Activated naive CD4-positive, alpha-beta T cell treated with anti-CD3 and anti-CD28 coated beads, Interleukin-2, amount 50 U/mL, for 72 hours (primary cell): ENCODE data around the gene LTK. TPM values are rescaled to one million over a fixed set of nuclear protein-coding genes. Genes with fewer than 3 reads are reported as not detected.
"Not testable (repeated sequence)": the region's sequence is repeated elsewhere in the genome, so short reads cannot be mapped to it uniquely, and the experiment has no call there.

Experiments
- ATAC-seq, 2 donors: fragments of 150-1000 bp; cut with Tn5 transposase; 2 replicates each; pipeline ENCODE4 v1.10.0; 2021; ENCODE audit warnings: mild to moderate bottlenecking in 2 of 2, moderate library complexity in 2 of 2
- DNase-seq, 2 donors: peaks; one replicate each; pipeline ENCODE4 v3.0.0; 2021 to 2022; ENCODE audit warnings: low spot score in 2 of 2
- H3K27ac Mint-ChIP-seq, 2 donors: one replicate each; pipeline ENCODE4 v1.8.0; 2022; ENCODE audit warnings: mild to moderate bottlenecking in 2 of 2, mixed read lengths in 2 of 2
- H3K36me3 Mint-ChIP-seq, 2 donors: one replicate each; pipeline ENCODE4 v1.8.0; 2022; ENCODE audit warnings: mixed read lengths in 2 of 2
- H3K9me3 Mint-ChIP-seq, 2 donors: one replicate each; pipeline ENCODE4 v1.8.0; 2022; ENCODE audit warnings: mixed read lengths in 2 of 2
- total RNA-seq, 2 donors: library from RNA; stranded (reverse); gene quantifications; one replicate each; pipeline ENCODE4 v1.2.3, GENCODE V29; 2022

LTK gene
- total RNA-seq, 2 donors from 2014 or later = 0.20 to 0.51 TPM

DNA sequence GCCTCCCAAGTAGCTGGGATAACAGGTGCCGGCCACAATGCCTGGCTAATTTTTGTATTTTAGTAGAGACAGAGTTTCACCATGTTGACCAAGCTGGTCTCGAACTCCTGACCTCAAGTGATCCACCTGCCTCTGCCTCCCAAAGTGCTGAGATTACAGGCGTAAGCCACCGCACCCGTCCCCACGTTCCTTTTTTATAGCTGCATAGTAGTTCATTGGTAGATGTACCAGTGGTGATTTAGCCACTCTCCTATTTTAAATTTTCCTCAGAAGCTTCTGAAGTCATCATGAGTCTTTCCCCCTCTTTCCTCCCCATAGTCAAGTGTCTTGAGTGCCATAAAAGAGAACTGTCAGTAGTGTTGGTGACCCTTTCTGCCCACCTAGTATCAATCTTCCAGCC lies 44.0 kb downstream of the LTK start:
- H3K36me3 Mint-ChIP-seq, DNase-seq, H3K9me3 Mint-ChIP-seq, ATAC-seq: not testable (repeated sequence)
- H3K27ac Mint-ChIP-seq = peak overlapping the region in 1 of 2 donors; percentile 19

DNA sequence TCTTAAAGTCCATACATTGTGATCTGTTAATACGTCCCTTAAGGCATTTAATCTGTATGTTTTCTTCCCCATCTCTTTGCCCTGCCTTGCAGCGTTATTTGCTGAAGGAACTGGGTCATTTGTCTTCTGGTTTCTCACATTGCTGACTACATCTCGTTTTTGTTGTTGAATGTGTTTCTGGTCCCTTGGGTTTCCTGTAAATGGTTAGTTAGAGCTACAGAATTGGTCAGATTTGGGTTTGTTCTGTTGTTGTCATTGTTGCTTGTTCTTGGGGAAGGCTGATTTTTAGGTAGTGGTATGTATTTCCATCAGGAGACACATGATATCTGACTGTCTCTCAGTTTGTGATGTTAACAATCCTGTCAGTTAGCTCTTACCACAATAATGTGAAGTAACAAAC lies 46.9 kb downstream of the LTK start:
- Mint-ChIP-seq H3K27ac (no peak overlapping the region), H3K36me3 (peaks cover 5% of the 10 kb centered on the region in 2 donors), H3K9me3 (no peaks in the 10 kb centered on the region)
- DNase-seq (no peak), ATAC-seq (no peak)

DNA sequence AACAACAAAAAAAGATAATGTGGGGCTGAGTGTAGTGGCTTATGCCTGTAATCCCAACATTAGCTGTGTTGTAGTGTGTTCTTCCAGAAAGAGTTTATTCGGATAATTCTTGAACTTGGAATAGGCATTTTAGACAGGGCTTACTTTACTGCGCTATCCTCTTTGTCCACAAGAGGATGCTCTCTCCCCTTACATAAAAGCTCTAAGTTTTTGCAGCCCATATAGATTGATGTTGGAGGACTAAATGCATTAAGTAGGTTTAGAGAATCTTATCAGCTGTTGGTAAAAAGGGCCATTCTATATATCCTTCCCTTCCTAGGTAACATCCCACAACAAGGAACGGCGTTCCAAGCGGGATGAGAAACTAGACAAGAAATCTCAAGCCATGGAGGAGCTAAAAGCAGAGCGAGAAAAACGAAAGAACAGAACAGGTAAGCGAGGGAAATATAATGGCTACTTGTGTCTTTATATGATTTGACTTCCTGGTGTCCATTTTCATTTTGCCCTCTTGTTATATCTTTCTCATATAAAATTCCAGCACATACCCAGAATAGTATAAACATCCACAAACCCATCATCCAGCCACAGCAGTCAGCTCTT lies 47.7 kb downstream of the LTK start:
- peak in 1 of 2 donors; percentile 41 for DNase-seq
- Mint-ChIP-seq H3K36me3 (peaks cover 2 to 5% of the 10 kb centered on the region in 2 donors), H3K9me3 (no peaks in the 10 kb centered on the region), H3K27ac (no peak overlapping the region)
- ATAC-seq = peak; percentile 63 to 66

DNA sequence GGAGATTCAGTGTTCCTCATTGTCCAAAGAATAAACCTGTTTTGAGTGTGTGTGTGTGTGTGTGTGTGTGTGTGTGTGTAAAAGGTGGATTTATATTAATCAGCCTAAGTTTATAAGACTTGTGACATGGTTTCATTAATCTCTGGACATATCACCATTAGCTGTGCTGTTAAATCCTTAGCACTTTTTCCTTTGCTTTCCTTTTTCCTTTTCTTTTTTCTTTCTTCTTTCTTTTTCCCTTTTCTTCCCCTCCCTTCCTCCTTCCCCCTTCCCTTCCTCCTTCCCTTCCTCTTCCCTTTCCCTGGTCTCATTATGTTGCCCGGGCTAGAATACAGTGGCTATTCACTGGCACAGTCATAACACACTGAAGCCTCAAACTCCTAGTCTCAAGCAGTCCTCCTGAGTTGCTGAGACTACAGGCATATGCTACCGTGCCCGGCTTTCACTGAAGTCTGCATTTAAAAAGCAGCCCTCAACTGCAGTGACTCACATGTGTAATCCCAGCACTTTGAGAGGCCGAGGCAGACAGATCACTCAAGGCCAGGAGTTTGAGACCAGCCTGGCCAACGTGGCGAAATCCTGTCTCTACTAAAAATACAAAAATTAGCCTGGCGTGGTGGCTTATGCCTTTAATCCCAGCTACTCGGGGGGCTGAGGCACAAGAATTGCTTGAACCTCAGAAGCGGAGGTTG lies 48.6 kb downstream of the LTK start:
- Mint-ChIP-seq H3K27ac (no peak overlapping the region), H3K36me3 (peaks cover 0 to 2% of the 10 kb centered on the region in 2 donors), H3K9me3 (no peaks in the 10 kb centered on the region)
- no peak for DNase-seq
- ATAC-seq = no peak

DNA sequence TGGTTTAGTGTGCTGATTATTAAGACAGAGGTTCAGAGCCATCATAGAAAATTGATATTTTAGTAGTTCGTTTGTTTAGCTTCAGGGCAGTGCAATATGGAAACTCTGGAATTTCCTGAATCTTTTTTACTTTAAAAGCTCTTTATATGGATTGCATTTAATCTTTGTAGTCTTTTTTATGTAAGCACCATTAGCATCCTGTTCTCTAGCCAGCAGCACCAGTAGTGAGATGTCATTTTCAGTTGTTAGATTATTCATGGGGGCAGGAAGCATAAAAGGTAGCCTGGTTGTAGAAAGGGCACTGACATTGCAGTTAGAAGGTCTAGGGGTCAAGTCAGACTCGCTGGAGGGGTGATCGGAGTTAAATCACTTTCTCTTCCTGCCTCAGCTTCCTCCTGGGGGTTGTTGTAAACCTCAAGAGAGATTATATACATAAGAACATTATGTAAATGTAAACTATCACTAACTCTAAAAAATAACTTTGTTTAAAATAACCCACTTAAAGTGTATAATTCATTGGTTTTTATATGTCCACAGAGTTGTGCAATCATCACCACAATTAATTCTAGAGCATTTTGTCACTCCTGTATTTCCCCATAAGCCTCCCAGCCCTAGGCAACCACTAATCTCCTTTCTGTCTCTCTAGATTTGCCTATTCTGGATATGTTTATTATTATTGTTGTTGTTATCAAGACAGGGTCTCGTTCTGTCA lies 51.4 kb downstream of the LTK start:
- DNase-seq = no peak
- Mint-ChIP-seq H3K9me3 (no peaks in the 10 kb centered on the region), H3K27ac (peak overlapping the region in 1 of 2 donors; percentile 81), H3K36me3 (no peaks in the 10 kb centered on the region)
- no peak for ATAC-seq

Other genes with a start within 250 kb of the LTK start
- gene OIP5, start 181.2 kb downstream of the LTK start, total RNA-seq = 10 to 100 TPM; 10.5 to 13.1 TPM
- gene NUSAP1, start 180.9 kb downstream of the LTK start, total RNA-seq = 100 to 1,000 TPM; 181 to 391 TPM
- gene NDUFAF1, start 111.3 kb downstream of the LTK start, total RNA-seq = 10 to 100 TPM; 22.4 to 23.8 TPM
- gene RTF1, start 96.7 kb downstream of the LTK start, total RNA-seq = 10 to 100 TPM; 26.3 to 29.4 TPM
- 1 to 10 TPM; 1.2 to 7.1 TPM for gene ITPKA, start 20.0 kb downstream of the LTK start, total RNA-seq
- 10 to 100 TPM; 47.8 to 66.3 TPM for gene RPAP1, start 30.4 kb upstream of the LTK start, total RNA-seq
- 1 to 10 TPM; 1.7 to 2.9 TPM for gene TYRO3, start 45.4 kb upstream of the LTK start, total RNA-seq
- gene MGA, start 146.6 kb upstream of the LTK start, total RNA-seq = 10 to 100 TPM; 25.7 to 36.2 TPM